Iris pigment epithelial cell (primary cell): ENCODE results near the gene PEX13.
"Not testable (repeated sequence)": the region's sequence is repeated elsewhere in the genome, so short reads cannot be mapped to it uniquely, and the experiment has no call there.

Source experiments
- DNase-seq: peaks from one replicate; pipeline ENCODE4 v3.0.0-alpha.2; 2011; ENCODE audit warnings: low read depth

Gene PEX13

DNA sequence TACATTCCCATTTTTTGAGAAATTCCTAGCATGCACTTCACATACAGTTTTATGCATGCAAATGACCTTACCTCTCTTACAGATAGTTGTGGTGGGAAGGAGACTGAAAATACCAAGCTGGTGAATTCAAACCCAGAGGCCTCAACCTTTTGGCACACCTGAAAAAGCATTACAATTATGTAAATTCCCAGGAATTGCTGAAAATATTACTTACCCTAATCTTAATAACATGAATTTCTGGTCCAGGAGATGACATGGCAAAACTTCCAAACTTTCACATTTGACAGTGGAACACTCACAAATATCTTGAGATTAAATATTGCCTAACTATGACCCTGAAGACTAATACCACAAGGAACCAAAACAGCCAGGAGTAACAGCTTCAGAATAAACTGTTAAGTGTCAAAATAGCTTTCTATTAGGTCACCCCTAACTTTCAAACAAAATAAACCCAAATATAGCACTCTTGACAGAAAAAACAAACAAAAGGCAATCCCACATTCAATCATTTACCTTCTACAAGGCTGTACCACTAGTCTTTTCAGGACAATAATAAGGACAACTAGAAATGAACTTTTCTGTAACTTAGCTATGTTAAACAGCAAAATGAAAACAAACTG lies 10.9 kb upstream of the PEX13 start:
- DNase-seq: peak; percentile 76

DNA sequence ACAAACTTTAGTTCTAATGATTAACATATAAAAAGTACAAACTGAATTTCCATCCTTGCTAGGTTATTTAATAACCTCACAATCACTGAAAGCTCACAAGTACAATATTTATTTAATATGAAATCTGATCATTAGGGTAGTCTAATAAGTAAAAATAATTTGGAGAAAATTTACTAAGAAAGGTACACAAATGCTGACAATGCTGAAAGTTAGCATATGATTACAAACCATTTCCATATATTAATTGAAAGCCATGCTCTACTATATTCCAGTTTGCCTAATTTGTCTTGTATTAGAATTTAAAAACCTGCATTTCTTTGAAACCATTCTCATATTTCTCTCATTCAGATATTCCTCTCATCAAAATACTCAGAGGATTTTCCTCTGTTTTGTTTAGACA lies 8.2 kb upstream of the PEX13 start:
- no peak for DNase-seq

DNA sequence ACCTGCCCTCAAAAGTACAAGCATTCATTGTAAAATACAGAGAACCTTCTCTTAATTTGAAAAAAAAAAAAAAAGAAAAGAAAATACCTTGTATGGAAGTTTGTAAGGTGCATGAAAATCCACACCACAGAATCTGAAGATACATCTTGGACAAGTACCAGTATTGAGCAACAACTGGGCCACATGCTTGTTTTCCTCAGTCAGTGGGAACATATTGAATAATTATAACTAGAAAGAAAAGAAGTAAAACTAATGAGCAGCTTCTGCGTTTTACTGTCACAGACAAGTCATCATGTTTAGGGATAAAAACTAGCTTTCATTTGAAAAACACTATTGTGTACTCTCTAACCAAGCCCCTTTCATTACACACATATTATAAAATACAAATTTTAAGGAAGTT lies 5.8 kb upstream of the PEX13 start:
- peak; percentile 78 for DNase-seq

DNA sequence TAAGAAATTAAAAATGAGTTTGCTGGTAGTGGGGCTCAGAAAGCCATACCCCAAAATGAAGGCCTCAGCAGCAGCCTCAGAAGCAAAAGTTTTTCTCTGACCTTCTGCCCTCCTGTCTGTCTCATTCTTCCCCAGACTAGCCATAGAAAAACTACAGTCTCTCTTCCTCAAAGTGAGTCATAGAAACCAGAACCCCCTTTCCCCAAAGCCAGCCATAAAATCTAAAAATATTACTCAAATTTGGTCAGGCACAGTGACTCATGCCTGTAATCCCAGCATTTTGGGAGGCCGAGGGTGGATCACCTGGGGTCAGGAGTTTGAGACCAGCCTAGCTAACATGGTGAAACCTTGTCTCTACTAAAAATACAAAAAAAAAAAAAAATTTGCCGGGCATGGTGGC lies 5.2 kb upstream of the PEX13 start:
- peak; percentile 84 for DNase-seq

DNA sequence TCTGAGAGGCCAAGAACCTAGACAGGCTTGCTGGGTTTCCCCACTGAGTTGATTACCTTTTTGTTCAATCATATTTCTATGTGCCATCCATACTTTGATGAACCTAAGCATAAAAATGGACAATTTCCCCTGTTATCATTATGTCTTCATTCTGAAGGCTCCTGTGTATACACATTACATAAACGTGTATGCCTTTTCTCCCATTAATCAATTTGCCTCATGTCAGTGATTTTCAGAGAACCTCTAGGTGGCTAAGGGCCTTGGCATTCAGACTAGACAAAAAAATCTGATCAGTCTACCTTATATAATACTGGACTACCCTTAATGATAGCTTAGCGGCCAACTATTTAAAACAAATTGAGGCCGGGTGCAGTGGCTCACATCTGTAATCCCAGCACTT lies 4.1 kb upstream of the PEX13 start:
- no peak for DNase-seq

DNA sequence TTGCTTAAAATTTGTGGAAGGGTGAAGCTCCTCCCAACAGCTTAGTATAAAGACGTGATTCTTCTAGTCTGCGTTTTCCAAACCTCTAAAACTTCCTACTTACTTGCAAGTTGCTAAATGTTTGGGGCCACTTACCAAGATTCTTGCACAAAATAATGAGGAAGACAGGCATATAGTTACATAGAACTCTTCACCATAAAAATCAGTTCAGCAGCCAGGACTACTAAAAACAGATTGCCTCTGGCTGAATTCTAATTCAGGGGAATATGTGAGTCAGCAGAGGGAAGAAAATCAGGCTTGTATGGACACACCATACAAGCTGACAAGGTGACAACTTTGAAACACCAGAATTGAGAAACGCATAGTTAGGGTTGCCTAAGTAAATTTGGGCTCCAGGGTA lies 2.8 kb upstream of the PEX13 start:
- DNase-seq: no peak

DNA sequence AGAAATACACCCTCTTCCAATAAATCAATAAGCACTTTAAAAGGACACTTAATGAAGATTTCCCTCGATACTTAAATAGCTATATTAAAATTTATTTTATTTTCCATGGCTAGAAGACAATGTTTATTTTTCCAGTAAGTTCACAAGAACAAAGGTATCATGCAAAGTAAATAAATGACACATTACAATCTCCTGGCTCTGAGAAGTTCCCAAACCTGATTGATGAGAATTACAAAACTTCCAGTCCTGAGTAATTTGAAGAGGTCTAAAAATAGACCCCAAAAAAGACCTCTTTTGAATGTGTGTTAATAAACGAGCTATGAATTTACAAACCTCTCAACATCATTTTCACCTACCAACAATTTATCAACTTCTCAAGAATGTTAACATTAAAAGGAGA lies 1.5 kb upstream of the PEX13 start:
- DNase-seq: no peak

DNA sequence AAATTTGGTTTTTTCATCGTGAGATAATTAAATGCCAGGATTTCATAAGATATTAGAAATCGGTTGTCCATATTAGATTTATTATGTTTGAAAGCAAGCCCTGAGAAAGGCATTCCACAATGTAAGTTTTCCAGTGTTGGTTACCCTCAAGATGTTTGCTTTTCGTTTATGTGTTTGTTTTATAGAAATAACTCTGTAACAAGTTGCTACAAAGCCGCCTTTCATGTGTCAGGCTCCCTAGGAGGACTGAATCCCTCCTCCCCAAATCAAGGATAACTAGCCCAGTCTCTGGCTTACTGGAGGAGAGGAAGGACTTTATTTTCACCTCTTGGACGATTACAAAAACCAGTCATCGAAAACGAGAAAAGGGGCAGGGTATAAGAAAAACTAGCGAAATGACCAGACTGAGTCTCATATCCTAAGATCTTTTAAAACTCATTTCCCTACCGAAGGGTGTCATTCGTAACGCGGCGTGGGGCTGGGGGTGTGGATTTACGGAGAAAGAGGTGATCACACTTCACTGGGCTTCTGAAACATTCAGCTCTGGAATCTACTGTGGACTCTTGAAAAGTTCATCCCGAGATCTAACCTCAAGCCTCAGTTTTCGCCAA lies 1.0 kb upstream of the PEX13 start:
- no peak for DNase-seq

DNA sequence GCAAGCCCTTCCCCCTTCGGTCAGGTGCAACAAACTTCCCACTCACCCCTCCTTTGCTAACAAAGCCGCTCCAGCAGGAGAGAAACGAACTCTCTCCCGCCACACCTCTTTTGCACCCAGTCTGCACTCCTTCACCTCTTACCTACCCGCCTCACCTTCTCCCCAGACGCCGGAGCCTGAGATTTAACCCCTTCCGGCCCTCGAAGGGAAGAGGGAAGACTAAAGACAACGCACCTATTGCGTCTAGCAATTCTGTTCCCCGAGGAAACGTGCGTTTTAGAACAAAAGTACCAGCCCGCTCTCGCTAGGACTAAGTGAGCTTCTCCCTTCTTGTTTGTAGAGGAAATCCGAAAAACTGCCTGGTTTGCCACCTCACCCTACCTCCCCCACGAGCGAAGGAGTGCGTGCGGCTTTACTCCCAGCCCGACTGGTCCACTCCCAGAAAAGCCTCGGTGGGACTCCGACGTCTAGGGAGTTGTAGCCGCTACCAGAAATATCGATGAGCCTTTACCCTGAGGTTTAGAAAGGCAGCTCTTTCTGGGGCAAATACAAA lies 441 bp upstream of the PEX13 start:
- peak; percentile 75 for DNase-seq

DNA sequence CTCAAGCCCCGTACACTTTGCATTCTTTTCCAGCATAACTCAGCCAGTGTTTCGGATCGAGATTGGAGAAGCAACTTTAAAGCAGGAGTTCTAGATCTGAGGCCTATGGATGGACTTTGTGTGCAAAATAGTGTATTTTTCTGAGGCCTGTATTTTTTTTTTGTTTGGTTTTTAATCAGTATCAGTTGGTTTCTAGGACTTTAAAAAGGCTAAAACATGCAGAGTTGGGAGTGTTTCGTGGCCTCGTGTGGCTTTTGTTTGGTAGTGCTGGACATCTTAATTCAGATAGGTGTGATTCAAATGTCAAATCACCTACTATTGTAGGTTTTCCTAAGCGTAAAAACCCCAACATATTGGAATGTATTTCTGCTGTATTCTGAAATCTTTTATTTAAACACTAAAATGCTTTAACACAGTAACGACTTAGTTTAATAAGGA lies 817 bp downstream of the PEX13 start:
- no peak for DNase-seq

DNA sequence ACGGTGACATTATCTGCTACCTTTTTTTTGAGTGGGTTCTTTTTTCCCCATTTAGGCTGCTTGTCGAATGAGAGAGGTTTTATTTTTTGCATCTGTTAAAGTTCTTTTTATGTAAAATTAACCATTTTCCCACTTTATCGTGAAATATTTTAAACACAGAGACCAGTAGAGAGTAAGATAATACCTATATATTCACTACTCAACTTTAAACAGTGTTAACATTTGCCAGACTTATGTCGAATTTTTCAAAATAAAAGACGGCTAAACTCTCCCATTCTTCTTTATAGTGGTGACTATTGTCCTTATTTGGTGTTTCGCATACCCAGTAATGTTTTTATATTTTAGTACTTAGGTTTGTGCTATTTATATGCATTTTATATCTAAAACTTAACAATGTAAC lies 1.3 kb downstream of the PEX13 start:
- DNase-seq: no peak

DNA sequence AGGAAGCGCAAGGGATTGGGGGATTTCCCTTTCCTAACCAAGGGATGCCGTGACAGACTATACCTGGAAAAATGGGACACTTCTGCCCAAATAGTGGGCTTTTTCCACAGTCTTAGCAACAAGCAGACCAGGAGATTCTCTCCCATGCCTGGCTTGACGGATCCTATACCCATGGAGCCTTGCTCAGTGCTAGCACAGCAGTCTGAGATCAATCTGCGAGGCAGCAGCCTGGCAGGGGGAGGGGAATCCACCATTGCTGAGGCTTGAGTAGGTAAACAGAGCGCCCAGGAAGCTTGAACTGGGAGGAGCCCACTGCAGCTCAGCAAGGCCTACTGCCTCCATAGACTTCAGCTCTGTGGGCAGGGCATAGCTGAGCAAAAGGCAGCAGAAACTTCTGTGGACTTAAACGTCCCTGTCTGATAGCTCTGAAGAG lies 3.7 kb downstream of the PEX13 start:
- no peak for DNase-seq

DNA sequence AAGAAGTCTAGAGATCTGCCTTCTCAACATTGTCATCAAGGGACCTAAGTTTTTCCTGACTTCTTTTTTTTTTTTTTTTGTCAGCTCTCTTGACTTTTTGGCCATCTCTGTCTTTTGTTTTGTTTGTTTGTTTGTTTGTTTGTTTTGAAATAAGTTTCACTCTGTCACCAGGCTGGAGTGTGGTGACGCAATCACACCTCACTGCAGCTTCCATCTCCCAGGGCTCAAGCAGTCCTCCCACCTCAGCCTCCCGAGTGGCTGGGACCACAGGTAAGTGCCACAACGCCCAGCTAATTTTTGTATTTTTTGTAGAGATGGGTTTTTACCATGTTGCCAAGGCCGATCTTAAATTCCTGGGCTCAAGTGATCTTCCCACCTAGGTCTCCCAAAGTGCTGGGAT lies 6.2 kb downstream of the PEX13 start:
- DNase-seq: no peak

DNA sequence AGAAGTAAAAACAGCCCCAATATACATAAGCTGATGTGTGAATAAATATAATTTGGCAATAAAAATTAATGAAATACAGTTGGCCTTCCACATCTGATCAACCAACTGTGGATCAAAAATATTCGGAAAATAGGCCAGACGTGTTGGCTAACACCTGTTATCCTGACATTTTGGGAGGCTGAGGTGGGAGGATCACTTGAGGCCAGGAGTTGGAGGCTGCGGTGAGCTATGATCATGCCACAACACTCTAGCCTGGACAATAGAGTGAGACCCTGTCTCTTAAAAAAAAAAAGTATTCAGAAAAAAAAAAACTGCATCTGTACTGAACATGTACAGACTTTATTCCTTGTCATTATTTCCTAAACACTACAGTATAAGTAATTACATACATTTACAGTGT lies 12.0 kb downstream of the PEX13 start:
- DNase-seq: no peak

DNA sequence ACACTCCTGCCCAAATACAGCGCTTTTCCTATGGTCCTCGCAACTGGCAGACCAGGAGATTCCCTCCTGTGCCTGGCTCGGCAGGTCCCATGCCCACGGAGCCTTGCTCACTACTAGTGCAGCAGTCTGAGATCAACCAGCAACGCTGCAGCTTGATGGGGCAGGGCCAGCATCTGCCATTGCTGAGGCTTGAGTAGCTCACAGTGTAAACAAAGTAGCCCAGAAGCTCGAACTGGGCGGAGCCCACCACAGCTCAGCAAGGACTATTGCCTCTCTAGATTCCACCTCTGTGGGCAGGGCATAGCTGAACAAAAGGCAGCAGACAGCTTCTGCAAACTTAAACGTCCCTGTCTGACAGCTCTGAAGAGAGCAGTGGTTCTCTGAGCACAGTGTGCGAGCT lies 17.1 kb downstream of the PEX13 start:
- not testable (repeated sequence) for DNase-seq

DNA sequence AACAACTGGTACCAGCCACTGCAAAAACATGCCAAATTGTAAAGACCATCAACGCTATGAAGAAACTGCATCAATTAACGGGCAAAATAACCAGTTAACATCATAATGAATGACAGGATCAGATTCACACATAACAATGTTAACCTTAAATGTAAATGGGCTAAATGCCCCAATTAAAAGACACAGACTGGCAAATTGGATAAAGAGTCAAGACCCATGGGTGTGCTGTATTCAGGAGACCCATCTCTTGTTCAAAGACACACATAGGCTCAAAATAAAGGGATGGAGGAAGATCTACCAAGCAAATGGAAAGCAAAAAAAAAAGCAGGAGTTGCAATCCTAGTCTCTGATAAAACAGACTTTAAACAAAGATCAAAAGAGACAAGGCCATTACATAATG lies 19.1 kb downstream of the PEX13 start:
- not testable (repeated sequence) for DNase-seq

DNA sequence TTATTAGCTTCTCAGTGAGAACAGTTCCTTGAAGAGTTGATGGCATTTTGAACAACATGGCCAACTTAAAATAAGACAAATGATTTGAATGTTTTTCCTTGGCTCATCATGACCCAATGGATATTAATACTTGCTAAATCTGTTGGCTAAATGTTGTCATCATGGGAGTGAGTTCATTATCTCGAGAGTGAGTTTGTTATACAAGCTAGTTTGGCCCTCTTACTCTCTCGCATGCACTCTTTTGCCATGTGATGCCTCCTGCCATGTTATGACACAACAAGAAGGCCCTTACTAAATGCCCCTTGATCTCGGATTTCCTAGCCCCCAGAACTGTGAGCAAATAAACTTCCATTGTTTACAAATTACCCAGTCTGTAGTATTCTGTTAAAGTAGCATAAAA lies 25.3 kb downstream of the PEX13 start:
- no peak for DNase-seq

DNA sequence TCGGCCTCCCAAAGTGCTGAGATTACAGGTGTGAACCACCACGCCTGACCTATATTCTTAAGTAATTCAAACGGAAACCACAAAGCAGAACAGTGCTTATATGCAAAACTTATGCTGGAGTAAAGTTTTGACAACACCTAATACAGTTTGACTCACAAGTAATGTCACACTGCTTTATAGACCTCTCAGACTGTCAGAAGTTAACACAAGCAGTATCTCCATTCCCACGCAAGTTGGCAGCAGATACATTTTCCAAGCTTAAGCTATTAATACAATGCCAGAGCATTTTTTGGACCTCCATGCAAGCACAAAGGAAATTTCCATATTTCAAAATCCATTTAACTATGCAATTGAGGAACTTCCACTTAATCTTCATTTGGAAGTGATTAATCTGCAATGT lies 27.1 kb downstream of the PEX13 start:
- DNase-seq: no peak

DNA sequence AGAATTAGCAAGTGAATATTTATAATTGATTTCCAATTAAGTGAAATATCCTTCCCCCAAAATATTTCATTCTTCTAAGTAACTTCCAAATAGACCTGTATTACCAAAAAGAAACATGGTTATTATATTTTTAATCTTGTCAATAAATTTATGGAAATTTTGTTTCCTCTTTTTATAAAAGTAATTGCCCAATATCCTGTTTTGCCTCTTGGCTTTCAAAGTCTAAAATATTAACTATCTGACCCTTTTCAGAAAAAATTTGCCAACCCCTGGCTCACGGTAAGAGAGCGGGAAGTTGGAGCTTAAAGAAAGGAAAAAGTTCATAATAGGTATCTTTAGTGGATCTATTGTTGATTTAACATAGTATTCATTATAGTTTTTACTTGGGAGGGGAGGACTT lies 27.7 kb downstream of the PEX13 start:
- no peak for DNase-seq

DNA sequence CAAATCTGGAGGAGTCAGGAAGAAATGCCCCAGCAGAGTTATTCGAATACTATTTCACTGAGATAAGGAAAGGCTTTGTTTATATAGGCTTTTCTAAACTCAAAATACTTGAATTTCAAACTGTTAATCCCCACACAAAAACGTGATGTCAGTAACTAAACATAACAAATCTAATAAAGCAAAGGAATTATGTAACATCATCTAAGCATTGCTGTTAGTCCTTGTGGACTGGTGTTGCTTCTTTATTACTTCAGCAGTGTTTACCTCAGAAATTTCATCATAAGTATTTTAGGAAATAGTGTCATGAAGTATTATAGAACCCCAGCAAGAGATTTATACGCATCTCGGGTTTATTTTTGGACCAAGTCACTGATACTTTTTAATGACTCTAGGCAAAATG lies 28.5 kb downstream of the PEX13 start:
- peak; percentile 34 for DNase-seq

DNA sequence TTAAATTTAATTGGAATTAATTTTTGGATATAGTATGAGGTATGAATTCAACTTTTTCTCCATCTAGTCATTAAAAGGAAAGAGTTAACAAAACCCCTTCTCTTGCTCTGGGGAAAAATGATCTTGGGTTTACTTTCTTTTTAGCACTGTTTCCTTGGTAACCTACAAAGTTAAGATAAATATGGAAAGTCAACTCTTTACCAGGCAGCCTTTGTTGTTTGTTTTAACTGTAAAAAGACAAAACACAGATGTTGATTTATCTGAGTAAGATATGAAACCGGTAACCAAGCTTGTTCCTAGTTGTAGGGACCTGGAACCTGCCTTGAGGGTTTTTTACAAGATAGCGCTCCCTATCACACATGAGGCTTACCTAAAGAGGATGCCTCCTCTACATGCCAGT lies 38.0 kb downstream of the PEX13 start:
- no peak for DNase-seq

DNA sequence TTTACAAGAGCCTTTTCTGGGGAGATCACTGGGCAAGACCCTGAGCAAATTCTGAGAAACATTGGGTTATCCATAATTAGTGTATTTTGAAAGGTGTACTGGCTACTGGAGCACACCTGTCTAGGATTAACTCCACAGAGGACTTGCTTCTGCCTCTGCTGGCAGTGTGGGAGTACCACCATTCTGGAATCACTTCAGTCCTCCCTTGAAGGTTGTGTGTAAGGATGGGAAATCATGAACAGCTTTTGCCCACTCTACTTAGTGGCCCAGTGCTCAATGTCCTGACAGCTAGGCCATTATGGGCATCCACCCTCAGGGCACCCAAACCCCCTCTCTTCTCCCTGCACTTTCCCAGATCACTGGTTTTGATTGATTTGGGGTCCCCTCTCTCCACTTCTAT lies 40.0 kb downstream of the PEX13 start:
- no peak for DNase-seq

DNA sequence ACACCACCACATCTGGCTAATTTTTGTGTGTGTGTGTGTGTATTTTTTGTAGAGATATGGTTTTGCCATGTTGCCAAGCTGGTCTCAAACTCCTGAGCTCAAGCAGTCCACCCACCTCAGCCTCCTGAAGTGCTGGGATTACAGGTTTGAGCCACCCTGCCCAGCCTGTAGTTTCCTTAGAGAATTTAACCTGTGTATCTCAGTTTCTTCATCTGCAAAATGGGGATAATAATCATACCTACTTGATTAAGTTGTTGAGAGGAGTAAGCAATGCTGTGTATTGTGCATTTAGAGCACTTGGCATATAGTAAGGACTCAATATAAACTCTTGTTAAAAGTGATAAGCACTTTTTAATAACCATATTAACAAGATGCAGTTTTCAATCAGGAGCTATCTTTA lies 41.9 kb downstream of the PEX13 start:
- DNase-seq: no peak
